WTC11 (cell line): ENCODE data around the gene SPNS3. TPM values are rescaled to one million over a fixed set of nuclear protein-coding genes. Genes with fewer than 3 reads are reported as not detected.

Source experiments
- ATAC-seq: fragments of 200-7000 bp; cut with Tn5 transposase; 2 replicates; pipeline ENCODE4 v1.10.0; 2021; ENCODE audit warnings: mild to moderate bottlenecking, moderate library complexity
- CTCF ChIA-PET: fragments of 300-600 bp; sonication (Branson Sonifier 250); formaldehyde crosslinking; loops from one replicate; lab custom pipeline; 2021; ENCODE audit warnings: antibody characterized with exemption; lab: Charles Lee
- POLR2A ChIA-PET: fragments of 350-600 bp; sonication (Branson Sonifier 250); formaldehyde crosslinking; loops from one replicate; lab custom pipeline; 2021; ENCODE audit warnings: antibody characterized with exemption; lab: Charles Lee
- DNase-seq: peaks from one replicate; pipeline ENCODE4 v3.0.0; 2021; ENCODE audit warnings: low spot score
- H3K27ac Mint-ChIP-seq: 2 replicates; pipeline ENCODE4 v1.8.0; 2021; ENCODE audit warnings: mixed read lengths
- H3K27me3 Mint-ChIP-seq: 2 replicates; pipeline ENCODE4 v1.8.0; 2021; ENCODE audit warnings: low read depth, mild to moderate bottlenecking, moderate library complexity, mixed read lengths
- H3K36me3 Mint-ChIP-seq: 2 replicates; pipeline ENCODE4 v1.8.0; 2021; ENCODE audit warnings: mixed read lengths
- H3K4me1 Mint-ChIP-seq: 2 replicates; pipeline ENCODE4 v1.8.0; 2022; ENCODE audit warnings: mixed read lengths
- H3K4me3 Mint-ChIP-seq: 2 replicates; pipeline ENCODE4 v1.8.0; 2021; ENCODE audit warnings: mild to moderate bottlenecking, moderate library complexity, mixed read lengths
- H3K9me3 Mint-ChIP-seq: 2 replicates; pipeline ENCODE4 v1.8.0; 2021; ENCODE audit warnings: mixed read lengths
- AR ChIP-seq: fragments of 250-450 bp; sonication (Bioruptor Pico); IDR thresholded peaks from 2 replicates; pipeline ENCODE4 v1.9.0; 2021; ENCODE audit warnings: mild to moderate bottlenecking
- ARID4B ChIP-seq: sonication (generic); formaldehyde crosslinking; IDR thresholded peaks from 2 replicates; pipeline ENCODE4 v1.8.0; 2023; ENCODE audit warnings: missing genetic modification reagents, mild to moderate bottlenecking, borderline replicate concordance
- ATF3 ChIP-seq: sonication (generic); formaldehyde crosslinking; conservative IDR thresholded peaks from 2 replicates; pipeline ENCODE4 v1.8.1; 2022; ENCODE audit warnings: mild to moderate bottlenecking, missing genetic modification reagents
- GABPB1 ChIP-seq: sonication (generic); formaldehyde crosslinking; IDR thresholded peaks from 2 replicates; pipeline ENCODE4 v1.8.1; 2023; ENCODE audit warnings: mild to moderate bottlenecking, missing genetic modification reagents
- IRF2 ChIP-seq: sonication (generic); formaldehyde crosslinking; IDR thresholded peaks from 2 replicates; pipeline ENCODE4 v1.8.0; 2022; ENCODE audit warnings: low read depth, missing genetic modification reagents, borderline replicate concordance
- NFYB ChIP-seq: sonication (generic); formaldehyde crosslinking; conservative IDR thresholded peaks from 2 replicates; pipeline ENCODE4 v1.8.0; 2022; ENCODE audit warnings: low read depth, missing genetic modification reagents
- STAT6 ChIP-seq: sonication (generic); formaldehyde crosslinking; conservative IDR thresholded peaks from 2 replicates; pipeline ENCODE4 v1.8.1; 2023; ENCODE audit warnings: mild to moderate bottlenecking, low read depth, missing genetic modification reagents, moderate library complexity
- ZBTB21 ChIP-seq: sonication (generic); formaldehyde crosslinking; IDR thresholded peaks from 2 replicates; pipeline ENCODE4 v1.8.1; 2023; ENCODE audit warnings: mild to moderate bottlenecking, missing genetic modification reagents, borderline replicate concordance
- ZNF317 ChIP-seq: sonication (generic); formaldehyde crosslinking; IDR thresholded peaks from 2 replicates; pipeline ENCODE4 v1.8.1; 2023; ENCODE audit warnings: low read depth, mild to moderate bottlenecking, moderate library complexity, missing genetic modification reagents, borderline replicate concordance
- ZNF512 ChIP-seq: sonication (generic); formaldehyde crosslinking; IDR thresholded peaks from 2 replicates; pipeline ENCODE4 v1.8.1; 2022; ENCODE audit warnings: missing genetic modification reagents, borderline replicate concordance
- total RNA-seq: library from RNA; stranded (reverse); gene quantifications from 3 replicates; pipeline ENCODE4 v1.2.3, GENCODE V29; 2021

SPNS3 gene
- total RNA-seq, 1 experiment from 2014 or later, result not detected

GRCh38 chr17:4393806-4394205, 39.9 kb upstream of the SPNS3 start:
- peak overlapping the region; percentile 93 for H3K27ac Mint-ChIP-seq
- H3K9me3 Mint-ChIP-seq, result no peaks in the 10 kb centered on the region
- no peak for ATAC-seq

GRCh38 chr17:4394208-4395110, 39.3 kb upstream of the SPNS3 start:
- TF ChIP-seq ZNF512 (CRISPR knock-in tag), result peak; percentile 54; the same call in 1 of the 2 replicates
- no peak for TF ChIP-seq ZBTB21 (CRISPR knock-in tag)
- Mint-ChIP-seq H3K9me3 (no peaks in the 10 kb centered on the region), H3K36me3 (no peaks in the 10 kb centered on the region), H3K27me3 (no peaks in the 10 kb centered on the region), H3K4me3 (no peak overlapping the region), H3K4me1 (peaks cover 45% of the 10 kb centered on the region), H3K27ac (peak overlapping the region; percentile 100)
- POLR2A ChIA-PET, result no interaction called here
- CTCF ChIA-PET, result interaction anchor here (0.5 to 2.3 kb wide), 4 partner anchors 26 to 1639 kb away, joined by 4 to 6 read pairs (median 4); no protein-coding TSS in a partner anchor
- no peak for DNase-seq
- ATAC-seq, result no peak

More at GRCh38 chr17:4393806-4394205, 39.9 kb upstream of the SPNS3 start:
- POLR2A ChIA-PET, result no interaction called here
- Mint-ChIP-seq H3K36me3 (no peaks in the 10 kb centered on the region), H3K27me3 (no peaks in the 10 kb centered on the region), H3K4me3 (no peak overlapping the region), H3K4me1 (peaks cover 52% of the 10 kb centered on the region)
- no peak for DNase-seq
- TF ChIP-seq ZNF317 (CRISPR knock-in tag) (no peak), STAT6 (CRISPR knock-in tag) (no peak), AR (no peak)
- CTCF ChIA-PET, result interaction anchor here (0.5 to 2.3 kb wide), 3 partner anchors 89 to 1639 kb away, joined by 4 to 6 read pairs (median 5); no protein-coding TSS in a partner anchor

- peak overlapping the region; percentile 100 for H3K27ac Mint-ChIP-seq
- CTCF ChIA-PET, result interaction anchor here (0.6 to 2.3 kb wide), 3 partner anchors 11 to 238 kb away, joined by 3 to 6 read pairs (median 4); no protein-coding TSS in a partner anchor
- no peak for DNase-seq
- no peak overlapping the region for H3K4me3 Mint-ChIP-seq
- no peaks in the 10 kb centered on the region for H3K36me3 Mint-ChIP-seq
- H3K4me1 Mint-ChIP-seq, result peaks cover 45% of the 10 kb centered on the region
- POLR2A ChIA-PET, result no interaction called here
- ATAC-seq, result no peak
- H3K27me3 Mint-ChIP-seq, result no peaks in the 10 kb centered on the region
- TF ChIP-seq ATF3 (CRISPR knock-in tag), result no peak
- TF ChIP-seq IRF2, result no peak
- no peak for TF ChIP-seq GABPB1 (CRISPR knock-in tag)
- no peak for TF ChIP-seq NFYB (CRISPR knock-in tag)
- TF ChIP-seq ARID4B (CRISPR knock-in tag), result no peak
- H3K9me3 Mint-ChIP-seq, result no peaks in the 10 kb centered on the region
Measured at GRCh38 chr17:4395111-4395478, 38.6 kb upstream of the SPNS3 start.
